Heart left ventricle (tissue), 13 donors: ENCODE results near the gene TSPAN12.

ENCODE experiments used
- POLR2A ChIP-seq, 2 donors: fragments of 450-650 bp; IDR thresholded peaks; one replicate each; pipeline ENCODE4 v1.6.1; 2017; ENCODE audit warnings: antibody characterized with exemption in 2 of 2, mild to moderate bottlenecking in 2 of 2, moderate library complexity in 2 of 2
- TF ChIP-seq, protein P1 (sequence below), 12 donors: fragments of 200-600 bp; sonication (generic) in 4 of 12; IDR thresholded peaks; one replicate each; pipeline versions ENCODE4 v1.5.0 to v1.8.0; 2018 to 2022; ENCODE audit warnings: antibody characterized with exemption in 12 of 12, mild to moderate bottlenecking in 5 of 12
- donor health status: ischemic (EF 13 %, LVEDD 7.1; RV severe dilation, severe dysfunction).
- donor health status: DM: no; HTN: yes; CAD: no.
- donor health status: DM: no; HTN: no; CAD: no.
- donor health status: ischemic (EF 25% LVEDD 6.9; RV normal size, moderate dysfunction).
- donor health status: ischemic (EF 25% LVEDD 5.7; RV mildly dilated, moderate dysfunction).
- donor health status: ischemic (EF 35%, LVEDD 5.7; RV mildly dilated, moderate dysfunction).
- donor health status: nonischemic (EF 11% LVEDD 7.7; RV severe dilation, severe dysfunction).
- donor health status: DM: yes; HTN: yes; CAD: no.
- donor health status: PGD.
- donor health status: ischemic (EF 29% LVEDD 5.4; RV normal size, mild dysfunction).
- donor health status: nonischemic (EF 23%, LVEDD 6.1; RV moderate dilation, normal function).

DNA sequence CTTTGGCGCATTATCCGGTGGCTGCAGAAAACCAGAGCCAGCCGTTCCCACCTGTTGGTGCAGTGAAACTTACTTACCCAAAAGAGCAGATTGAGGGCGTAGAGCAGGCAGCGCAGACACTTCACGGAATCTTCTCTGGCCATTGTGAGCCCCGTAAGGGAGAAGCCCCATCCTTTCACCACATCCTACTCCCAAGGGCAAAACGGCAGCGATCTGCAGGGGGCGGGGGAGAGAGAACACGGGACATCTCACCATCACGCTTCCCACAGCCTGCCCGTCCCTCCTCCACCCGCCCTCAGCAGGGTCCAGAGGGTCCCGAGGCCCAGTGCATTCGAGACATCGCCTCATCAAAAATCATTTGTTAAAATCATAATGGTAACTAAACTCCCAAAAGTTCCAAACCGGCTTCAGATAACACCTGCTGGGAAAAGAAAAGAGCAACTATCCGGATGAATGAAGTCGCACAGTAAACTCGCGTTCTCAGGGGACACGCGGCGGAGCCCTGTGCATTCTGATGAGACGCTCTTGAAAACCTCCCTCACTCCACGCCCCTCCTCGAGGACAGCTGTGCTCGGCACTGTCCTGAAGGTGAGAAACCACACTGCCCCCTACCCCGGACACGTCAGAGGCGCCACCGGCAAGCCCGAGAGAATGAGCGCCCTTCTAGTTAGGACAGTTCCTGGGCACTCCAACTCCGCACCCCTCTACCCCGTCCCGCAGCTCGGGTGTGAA is 1.2 kb downstream of the TSPAN12 start:
- TF ChIP-seq, protein P1, sequence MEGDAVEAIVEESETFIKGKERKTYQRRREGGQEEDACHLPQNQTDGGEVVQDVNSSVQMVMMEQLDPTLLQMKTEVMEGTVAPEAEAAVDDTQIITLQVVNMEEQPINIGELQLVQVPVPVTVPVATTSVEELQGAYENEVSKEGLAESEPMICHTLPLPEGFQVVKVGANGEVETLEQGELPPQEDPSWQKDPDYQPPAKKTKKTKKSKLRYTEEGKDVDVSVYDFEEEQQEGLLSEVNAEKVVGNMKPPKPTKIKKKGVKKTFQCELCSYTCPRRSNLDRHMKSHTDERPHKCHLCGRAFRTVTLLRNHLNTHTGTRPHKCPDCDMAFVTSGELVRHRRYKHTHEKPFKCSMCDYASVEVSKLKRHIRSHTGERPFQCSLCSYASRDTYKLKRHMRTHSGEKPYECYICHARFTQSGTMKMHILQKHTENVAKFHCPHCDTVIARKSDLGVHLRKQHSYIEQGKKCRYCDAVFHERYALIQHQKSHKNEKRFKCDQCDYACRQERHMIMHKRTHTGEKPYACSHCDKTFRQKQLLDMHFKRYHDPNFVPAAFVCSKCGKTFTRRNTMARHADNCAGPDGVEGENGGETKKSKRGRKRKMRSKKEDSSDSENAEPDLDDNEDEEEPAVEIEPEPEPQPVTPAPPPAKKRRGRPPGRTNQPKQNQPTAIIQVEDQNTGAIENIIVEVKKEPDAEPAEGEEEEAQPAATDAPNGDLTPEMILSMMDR (IDR thresholded peaks at IDR 0.05), result no peak
- no peak for TF ChIP-seq POLR2A (IDR thresholded peaks at IDR 0.05)
